Measurements from ENCODE around the gene MARCHF10. TPM values are rescaled to one million over a fixed set of nuclear protein-coding genes. Genes with fewer than 3 reads are reported as not detected.

Gene MARCHF10
- total RNA-seq, 1 donor from 2014 or later: not detected

DNA sequence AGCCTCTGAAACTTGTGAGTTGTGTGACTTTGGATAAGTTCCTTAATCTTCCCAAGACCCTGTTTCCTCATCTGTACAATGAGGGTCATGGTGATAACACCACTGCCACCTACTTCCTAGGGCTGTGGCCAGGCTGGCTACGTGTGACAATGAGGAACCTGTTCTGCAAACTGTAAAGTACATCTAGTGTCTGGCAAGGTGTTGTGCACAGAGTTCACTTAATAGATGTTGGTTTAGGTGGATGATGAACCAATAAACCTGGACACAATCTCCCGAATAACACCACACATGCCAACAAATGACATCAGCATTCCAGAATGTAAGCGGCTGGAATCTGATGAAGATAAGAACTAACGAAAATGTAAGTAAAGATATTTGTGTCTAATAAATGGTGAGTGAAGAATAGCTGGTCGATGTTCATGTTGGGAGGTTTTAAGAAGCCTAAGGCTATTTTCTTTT, 82.3 kb downstream of the MARCHF10 start:
- intact Hi-C loops (cut with DNase I): no loop called here
- DNase-seq (ENCODE audit: low spot score): peak; percentile 17

- intact Hi-C loops (cut with DNase I): no loop called here
- DNase-seq (ENCODE audit: low spot score): peak; percentile 73
These were observed 83.5 kb downstream of the MARCHF10 start for GRCh38 chr17:62724398-62725146.

DNA sequence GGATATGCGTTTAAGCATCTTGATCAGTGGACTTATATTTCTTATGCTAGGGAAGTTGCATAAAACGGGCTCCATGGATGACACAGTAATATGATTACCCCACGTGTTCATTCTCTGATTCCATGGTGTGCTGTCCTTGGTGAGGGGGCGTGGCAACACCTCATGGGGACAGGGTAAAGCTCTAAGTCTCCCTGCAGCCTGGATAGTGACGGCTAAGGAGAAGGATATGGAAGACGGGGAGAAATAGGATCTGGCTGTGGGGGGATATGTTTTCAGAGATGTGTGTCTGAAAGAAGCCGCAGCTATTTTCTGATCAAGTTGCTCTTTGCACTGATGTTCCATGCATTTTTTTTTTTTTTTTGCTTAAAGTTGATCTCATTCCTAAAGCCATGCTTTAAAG, 84.3 kb downstream of the MARCHF10 start:
- intact Hi-C loops (cut with DNase I): no loop called here
- DNase-seq (ENCODE audit: low spot score): no peak

DNA sequence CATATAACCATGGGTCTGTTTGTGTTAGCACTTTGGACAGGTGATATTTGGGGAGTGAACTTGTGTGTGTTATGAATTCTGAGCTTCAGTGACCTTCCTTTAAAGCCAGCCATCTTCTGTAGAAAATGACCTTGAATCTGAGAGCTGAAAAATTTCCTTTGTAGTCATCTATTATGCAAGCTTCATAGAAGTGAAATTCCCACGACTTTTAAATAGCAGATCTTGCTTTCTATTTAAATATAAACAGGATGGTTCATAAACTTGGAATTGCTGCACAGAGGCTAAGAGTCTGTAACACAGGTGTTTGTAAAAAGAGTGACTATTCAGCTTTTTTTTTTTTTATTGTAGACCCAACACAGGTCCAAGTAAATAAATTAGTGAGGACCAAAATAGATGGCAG, 85.5 kb downstream of the MARCHF10 start:
- DNase-seq (ENCODE audit: low spot score): no peak
- intact Hi-C loops (cut with DNase I): no loop called here

DNA sequence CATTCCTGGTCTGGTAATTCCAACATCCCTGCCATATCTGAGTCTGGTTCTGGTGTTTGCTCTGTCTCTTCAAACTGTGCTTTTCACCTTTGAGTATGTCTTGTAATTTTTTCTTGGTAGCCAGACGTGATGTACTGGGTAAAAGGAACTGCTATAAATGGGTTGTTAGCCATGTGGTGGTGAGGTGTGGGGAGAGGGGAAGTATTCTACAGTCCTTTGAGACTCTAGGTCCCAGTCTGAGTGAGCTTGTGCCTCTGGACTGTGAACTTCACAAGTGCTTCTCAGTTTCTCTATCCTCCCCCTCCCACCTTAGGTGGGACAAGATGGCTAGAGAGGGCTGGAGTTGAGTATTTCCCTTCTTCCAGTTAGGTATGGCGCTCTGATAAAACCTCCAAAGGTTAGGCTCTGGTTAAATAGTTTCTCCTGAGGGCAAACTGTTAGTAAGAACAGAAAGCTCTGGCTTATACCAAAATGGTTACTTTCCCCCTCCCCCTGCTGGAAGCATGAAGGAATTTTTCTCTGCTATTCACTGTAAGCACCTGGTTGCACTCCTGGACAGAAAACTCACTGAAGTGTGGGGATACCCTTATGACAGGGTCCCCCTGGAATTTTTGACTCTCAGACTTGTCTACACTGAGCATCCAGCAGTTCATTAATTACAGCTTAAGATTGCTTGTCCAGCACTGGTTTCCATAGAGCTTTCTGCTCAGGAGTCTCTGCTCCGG, 87.8 kb downstream of the MARCHF10 start:
- peak; percentile 6 for DNase-seq (ENCODE audit: low spot score)
- intact Hi-C loops (cut with DNase I): no loop called here

DNA sequence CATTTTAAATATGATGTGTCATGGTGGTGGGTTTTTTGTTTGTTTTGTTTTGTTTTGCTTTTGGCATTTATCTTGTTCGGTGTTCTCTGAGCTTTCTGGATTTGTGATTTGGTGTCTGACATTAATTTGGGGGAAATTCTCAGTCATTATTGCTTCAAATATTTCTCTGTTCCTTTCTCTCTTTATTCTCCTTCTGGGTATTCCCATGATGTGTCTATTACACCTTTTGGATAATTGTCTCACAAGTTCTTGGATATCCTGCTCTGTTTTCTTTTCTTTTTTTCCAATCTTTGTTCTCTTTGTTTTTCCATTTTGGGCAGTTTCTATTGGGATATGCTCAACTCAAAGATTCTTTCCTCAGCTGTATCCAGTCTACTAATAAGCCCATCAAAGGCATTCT, 88.5 kb downstream of the MARCHF10 start:
- no peak for DNase-seq (ENCODE audit: low spot score)
- intact Hi-C loops (cut with DNase I): no loop called here

GRCh38 chr17:62718429-62718828, 89.7 kb downstream of the MARCHF10 start:
- intact Hi-C loops (cut with DNase I): no loop called here

DNA sequence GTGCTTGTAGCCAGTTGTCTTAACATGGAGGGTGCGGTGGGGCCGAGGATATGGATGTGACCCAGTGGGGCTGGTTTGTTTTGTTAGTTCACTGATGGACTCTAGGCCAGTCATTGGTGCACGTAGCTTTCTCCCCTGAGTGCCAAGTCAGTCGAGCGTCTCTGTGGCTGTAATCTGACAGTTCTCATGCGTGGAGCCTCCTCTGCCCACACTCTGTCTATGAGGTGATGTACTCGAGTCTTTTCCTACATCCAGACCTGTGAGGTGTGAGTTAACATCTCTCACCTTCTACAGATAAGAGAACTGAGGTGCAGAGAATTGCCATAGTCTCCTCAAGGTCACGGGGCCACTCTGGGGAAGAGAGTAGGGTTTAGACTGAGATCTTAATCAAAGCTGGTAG, 90.2 kb downstream of the MARCHF10 start:
- DNase-seq (ENCODE audit: low spot score): peak; percentile 33
- intact Hi-C loops (cut with DNase I): no loop called here

More at GRCh38 chr17:62718429-62718828, 89.7 kb downstream of the MARCHF10 start:
- no peak for DNase-seq (ENCODE audit: low spot score)

- intact Hi-C loops (cut with DNase I): no loop called here
- no peak for DNase-seq (ENCODE audit: low spot score)
These were observed 90.6 kb downstream of the MARCHF10 start for GRCh38 chr17:62717589-62717855.

- intact Hi-C loops (cut with DNase I): no loop called here
- peak; percentile 22 for DNase-seq (ENCODE audit: low spot score)
These were observed 91.1 kb downstream of the MARCHF10 start for GRCh38 chr17:62716834-62717588.

DNA sequence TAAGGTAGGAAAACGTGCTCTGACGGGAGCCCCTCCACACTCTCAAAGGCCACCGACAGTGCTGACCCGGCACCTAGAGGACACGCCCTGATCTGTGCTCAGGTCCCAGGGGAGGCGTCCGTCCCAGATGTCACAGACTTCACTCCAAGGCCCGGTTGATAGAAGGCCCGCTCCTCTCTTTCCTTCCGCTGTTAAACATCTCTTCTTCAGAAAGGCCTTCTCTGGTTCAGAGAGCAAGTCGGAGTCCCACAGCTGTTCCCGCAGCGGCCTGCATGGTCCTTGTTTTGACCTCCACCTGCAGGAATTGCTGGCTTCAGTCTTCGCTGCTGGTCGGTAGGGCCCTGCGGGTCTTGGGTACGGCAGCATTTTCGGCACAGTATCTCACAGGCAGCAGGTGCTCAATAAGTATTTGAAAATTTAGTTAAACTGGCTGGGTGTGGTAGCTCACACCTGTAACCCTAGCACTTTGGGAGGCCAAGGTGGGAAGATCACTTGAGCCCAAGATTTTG, 92.2 kb downstream of the MARCHF10 start:
- DNase-seq (ENCODE audit: low spot score): peak; percentile 58
- intact Hi-C loops (cut with DNase I): no loop called here

- peak; percentile 36 for DNase-seq (ENCODE audit: low spot score)
- intact Hi-C loops (cut with DNase I): no loop called here
These were observed 93.9 kb downstream of the MARCHF10 start for GRCh38 chr17:62714016-62714777.

DNA sequence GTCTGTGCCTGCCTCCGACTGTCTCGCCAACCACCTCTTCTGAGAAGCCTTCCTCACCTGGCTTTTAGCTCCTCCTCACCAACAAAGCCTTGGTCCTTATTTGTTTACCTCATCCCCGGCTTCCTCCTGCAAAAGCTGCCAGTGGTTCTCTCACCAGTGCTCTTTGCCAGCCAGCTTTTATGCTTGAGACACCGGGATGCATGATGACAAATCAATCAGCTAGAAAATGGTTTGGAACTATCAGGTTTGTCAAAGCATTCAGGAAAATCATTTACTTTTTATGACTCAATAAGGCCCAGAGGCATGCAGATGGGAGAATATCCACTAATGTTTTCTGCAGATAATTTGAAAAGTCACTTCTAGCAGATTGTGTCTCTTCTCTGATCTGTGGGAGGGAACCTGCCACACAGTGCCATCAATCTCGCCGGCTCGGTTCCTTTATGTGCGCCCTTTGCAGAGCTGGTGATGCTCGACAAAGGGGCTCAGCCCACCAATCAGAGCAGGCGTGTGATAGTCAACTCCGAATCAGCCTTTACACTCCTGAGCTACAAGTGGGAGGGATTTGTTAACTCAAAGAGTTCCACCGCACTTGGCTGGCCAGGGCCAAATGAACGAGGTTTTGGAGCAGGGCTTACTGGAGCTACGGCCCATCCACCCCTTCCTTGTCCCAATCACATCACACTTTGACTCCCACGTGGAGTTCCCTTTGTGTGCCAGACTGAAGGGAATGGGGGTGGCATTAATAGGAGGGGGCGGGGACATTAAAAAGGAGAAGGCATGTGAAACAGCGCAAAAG, 94.8 kb downstream of the MARCHF10 start:
- intact Hi-C loops (cut with DNase I): no loop called here
- peak; percentile 61 for DNase-seq (ENCODE audit: low spot score)

DNA sequence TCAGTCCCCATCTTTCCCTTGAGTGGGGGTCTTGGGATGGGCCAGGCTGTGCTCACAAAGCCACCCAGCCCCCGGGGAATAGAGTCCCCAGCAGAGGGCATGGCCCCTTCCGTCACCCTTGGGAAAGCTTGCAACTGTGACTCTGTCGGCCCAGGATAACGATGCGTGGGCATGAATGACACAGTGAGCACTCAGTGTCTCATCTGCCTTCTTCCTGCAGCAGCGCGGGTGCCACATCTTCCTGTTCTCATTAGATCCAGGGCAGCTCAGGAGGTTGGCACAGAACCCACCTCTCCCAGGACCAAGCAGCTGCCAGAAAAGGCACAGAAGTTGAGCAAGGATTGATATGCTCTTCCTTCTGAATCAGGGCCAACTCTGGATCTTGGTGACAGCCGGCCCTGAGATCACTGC, 95.9 kb downstream of the MARCHF10 start:
- intact Hi-C loops (cut with DNase I): no loop called here
- DNase-seq (ENCODE audit: low spot score): peak; percentile 60

- intact Hi-C loops (cut with DNase I): loop anchor here (10.0 kb wide), 1 partner anchor 186 kb away; no protein-coding TSS in a partner anchor
- DNase-seq (ENCODE audit: low spot score): peak; percentile 63
These were observed 99.5 kb downstream of the MARCHF10 start for GRCh38 chr17:62708587-62708986.

- intact Hi-C loops (cut with DNase I): loop anchor here (10.0 kb wide), 1 partner anchor 187 kb away; no protein-coding TSS in a partner anchor
- DNase-seq (ENCODE audit: low spot score): peak; percentile 63
These were observed 100.7 kb downstream of the MARCHF10 start for GRCh38 chr17:62707425-62707739.

DNA sequence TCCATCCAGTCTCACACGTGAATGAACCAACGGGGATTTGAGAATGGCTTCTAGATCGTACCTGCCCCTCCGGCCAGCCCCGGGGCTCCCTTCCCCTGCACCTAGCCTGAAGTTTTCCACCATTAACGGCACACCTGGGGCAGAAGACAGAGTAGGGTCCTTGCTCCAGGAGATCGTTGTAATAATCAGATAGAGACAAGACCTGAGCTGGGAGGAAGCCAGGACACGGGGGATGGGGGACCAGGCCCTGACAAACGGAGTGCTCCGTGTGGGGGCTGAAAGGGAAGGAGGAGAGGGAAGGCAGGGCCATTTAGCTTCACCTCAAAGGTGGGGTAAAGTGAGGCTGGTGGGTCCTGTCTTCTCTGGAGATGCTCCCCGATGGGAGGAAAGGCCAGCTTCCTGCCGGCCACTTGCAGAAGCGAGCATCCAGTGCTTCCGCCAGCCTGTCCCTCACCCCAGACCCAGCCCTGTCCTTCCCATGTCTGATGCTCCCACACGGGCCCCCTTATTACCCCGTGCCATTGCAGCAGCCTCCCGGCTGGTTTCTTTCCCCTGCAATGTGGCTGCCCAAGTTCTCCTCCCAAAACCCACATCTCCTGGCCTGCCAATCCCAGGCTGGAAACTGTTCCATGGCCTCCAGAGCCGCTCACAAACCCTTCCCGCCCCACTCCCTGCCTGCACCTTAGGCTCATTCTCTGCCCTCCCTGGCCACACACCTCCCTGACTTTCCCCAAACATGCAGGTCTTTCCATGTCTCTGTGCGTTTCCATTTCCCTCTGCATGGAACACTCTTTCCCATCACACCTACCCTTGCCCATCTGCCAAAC, 101.3 kb downstream of the MARCHF10 start:
- intact Hi-C loops (cut with DNase I): loop anchor here (10.0 kb wide), 1 partner anchor 188 kb away; no protein-coding TSS in a partner anchor
- DNase-seq (ENCODE audit: low spot score): peak; percentile 69
